Ovary (tissue), 3 donors: ENCODE measurements around the gene IQCF2.

Source experiments
- CTCF ChIP-seq, 3 donors: fragments of 450-650 bp in 2 of 3; fragments of 200-600 bp in 1 of 3; IDR thresholded peaks; one replicate each; pipeline versions ENCODE4 v1.5.1 to v1.8.0; 2016 to 2022; ENCODE audit warnings: antibody characterized with exemption in 3 of 3, mild to moderate bottlenecking in 1 of 3
- EP300 ChIP-seq: sonication (generic); formaldehyde crosslinking; IDR thresholded peaks from one replicate; pipeline ENCODE4 v1.6.1; 2017; ENCODE audit warnings: antibody characterized with exemption
- POLR2A ChIP-seq: fragments of 450-650 bp; IDR thresholded peaks from one replicate; pipeline ENCODE4 v1.6.1; 2017; ENCODE audit warnings: antibody characterized with exemption, mild to moderate bottlenecking, moderate library complexity
- donor health status: DM: no; HTN: no; CAD: no.

GRCh38 chr3:51879937-51880336 is 18.5 kb downstream of the IQCF2 start:
- TF ChIP-seq POLR2A (no peak), EP300 (no peak), CTCF (IDR thresholded peaks at IDR 0.05) (no peak)
